ENCODE results near the gene KBTBD13. TPM values are rescaled to one million over a fixed set of nuclear protein-coding genes. Genes with fewer than 3 reads are reported as not detected.

Gene KBTBD13
- total RNA-seq, 4 donors from 2014 or later, result not detected

GRCh38 chr15:65066635-65067316 lies 9.8 kb upstream of the KBTBD13 start:
- Histone ChIP-seq H3K4me1 (peaks cover 16 to 100% (median 59%) of the 10 kb centered on the region in 3 donors), H3K36me3 (peaks cover 0 to 12% of the 10 kb centered on the region in 2 donors)
- 2 to 12% methylated on average over 7 to 8 of the region's 9 CpGs for WGBS, 2 donors (ENCODE audit: low coverage in 1 of 2)

DNA sequence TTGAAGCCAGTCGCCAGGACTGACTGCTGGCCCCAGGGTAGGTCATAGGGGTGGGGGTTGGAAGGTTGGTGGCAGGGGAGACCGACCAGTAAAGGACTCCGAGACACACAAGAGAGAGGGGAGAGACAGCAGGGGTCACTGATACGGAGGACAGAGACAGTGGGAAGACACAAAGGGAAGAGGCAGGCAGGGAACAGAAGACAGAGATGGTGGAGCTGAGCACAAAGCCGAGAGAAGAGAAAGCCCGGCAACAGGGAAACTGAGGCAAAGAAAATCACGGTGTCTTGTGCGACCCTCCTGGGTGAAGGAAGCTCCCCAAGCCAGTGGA lies 9.3 kb upstream of the KBTBD13 start:
- peak overlapping the region; percentile 70 to 90 for H3K4me3 ChIP-seq
- WGBS, 2 donors (ENCODE audit: low coverage in 1 of 2), result 2 to 16% methylated on average over 7 to 8 of the region's 8 CpGs
- TF ChIP-seq POLR2A (IDR thresholded peaks at IDR 0.05), result no peak
- no peak for TF ChIP-seq POLR2AphosphoS5 (IDR thresholded peaks at IDR 0.05)
- TF ChIP-seq EP300 (IDR thresholded peaks at IDR 0.05), result no peak
- H3K27ac ChIP-seq, result peak overlapping the region; percentile 89 to 99 (median 94)
- H3K27me3 ChIP-seq, result peaks cover 5% of the 10 kb centered on the region
- peaks cover 0 to 12% of the 10 kb centered on the region in 2 donors for H3K36me3 ChIP-seq
- no peak for ATAC-seq
- peaks cover 19 to 100% (median 60%) of the 10 kb centered on the region in 3 donors for H3K4me1 ChIP-seq
- H3K9me3 ChIP-seq, result no peaks in the 10 kb centered on the region

More at GRCh38 chr15:65066635-65067316, 9.8 kb upstream of the KBTBD13 start:
- Histone ChIP-seq H3K4me3 (peak overlapping the region; percentile 70 to 90), H3K27ac (peak overlapping the region; percentile 89 to 99 (median 94)), H3K27me3 (peaks cover 5% of the 10 kb centered on the region), H3K9me3 (no peaks in the 10 kb centered on the region)
- TF ChIP-seq EP300 (IDR thresholded peaks at IDR 0.05), result no peak
- TF ChIP-seq POLR2AphosphoS5 (IDR thresholded peaks at IDR 0.05), result peak; percentile 14
- TF ChIP-seq POLR2A (IDR thresholded peaks at IDR 0.05), result peak in 1 of 2 donors; percentile 19
- TF ChIP-seq, protein P1, sequence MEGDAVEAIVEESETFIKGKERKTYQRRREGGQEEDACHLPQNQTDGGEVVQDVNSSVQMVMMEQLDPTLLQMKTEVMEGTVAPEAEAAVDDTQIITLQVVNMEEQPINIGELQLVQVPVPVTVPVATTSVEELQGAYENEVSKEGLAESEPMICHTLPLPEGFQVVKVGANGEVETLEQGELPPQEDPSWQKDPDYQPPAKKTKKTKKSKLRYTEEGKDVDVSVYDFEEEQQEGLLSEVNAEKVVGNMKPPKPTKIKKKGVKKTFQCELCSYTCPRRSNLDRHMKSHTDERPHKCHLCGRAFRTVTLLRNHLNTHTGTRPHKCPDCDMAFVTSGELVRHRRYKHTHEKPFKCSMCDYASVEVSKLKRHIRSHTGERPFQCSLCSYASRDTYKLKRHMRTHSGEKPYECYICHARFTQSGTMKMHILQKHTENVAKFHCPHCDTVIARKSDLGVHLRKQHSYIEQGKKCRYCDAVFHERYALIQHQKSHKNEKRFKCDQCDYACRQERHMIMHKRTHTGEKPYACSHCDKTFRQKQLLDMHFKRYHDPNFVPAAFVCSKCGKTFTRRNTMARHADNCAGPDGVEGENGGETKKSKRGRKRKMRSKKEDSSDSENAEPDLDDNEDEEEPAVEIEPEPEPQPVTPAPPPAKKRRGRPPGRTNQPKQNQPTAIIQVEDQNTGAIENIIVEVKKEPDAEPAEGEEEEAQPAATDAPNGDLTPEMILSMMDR (IDR thresholded peaks at IDR 0.05), result no peak
- peak; percentile 12 for ATAC-seq

- Histone ChIP-seq H3K27ac (peak within 1 kb of the TSS; percentile 89 to 99 (median 94)), H3K4me1 (peaks cover 19 to 100% (median 56%) of the 10 kb centered on the region in 3 donors), H3K9me3 (no peaks in the 10 kb centered on the region), H3K4me3 (peak within 1 kb of the TSS; percentile 70 to 90), H3K27me3 (peaks cover 5% of the 10 kb centered on the region), H3K36me3 (peaks cover 0 to 12% of the 10 kb centered on the region in 2 donors)
- peak; percentile 53 for ATAC-seq
- peak; percentile 76 to 83 for TF ChIP-seq POLR2A (IDR thresholded peaks at IDR 0.05)
- no peak for TF ChIP-seq EP300 (IDR thresholded peaks at IDR 0.05)
- TF ChIP-seq, protein P1 (IDR thresholded peaks at IDR 0.05), result no peak
- WGBS, 2 donors (ENCODE audit: low coverage in 1 of 2), result 27% methylated on average over 1 of the region's 66 CpGs; no CpG with 5 or more reads in 1 of the 2 donors
These were observed 8.7 kb upstream of the KBTBD13 start, which contains the start of gene RASL12 for GRCh38 chr15:65067645-65068402. RASL12 (minus strand) TSS chr15:65067991; CDS start chr15:65067835, 156 bp downstream.

DNA sequence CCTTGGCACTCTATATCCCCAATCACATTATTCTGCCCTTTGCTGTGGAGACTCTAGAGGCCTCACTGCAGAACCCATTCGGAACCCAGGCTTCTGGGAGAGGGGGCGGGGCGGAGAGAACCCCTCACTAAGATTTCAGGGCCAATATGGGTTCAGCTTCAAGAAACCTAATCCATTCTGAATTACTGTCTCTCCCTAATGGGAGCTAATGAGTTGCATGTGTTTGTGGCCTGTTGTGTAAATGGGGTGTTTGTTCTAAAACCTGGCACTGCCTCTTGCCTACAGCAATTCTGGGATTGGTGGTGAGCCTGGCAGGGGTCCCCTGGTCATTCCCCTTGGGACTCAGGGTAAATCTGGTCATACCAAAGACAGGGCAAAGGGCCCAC lies 8.2 kb upstream of the KBTBD13 start:
- TF ChIP-seq POLR2A (IDR thresholded peaks at IDR 0.05) (no peak), POLR2AphosphoS5 (IDR thresholded peaks at IDR 0.05) (no peak), EP300 (IDR thresholded peaks at IDR 0.05) (no peak)
- TF ChIP-seq, protein P1 (IDR thresholded peaks at IDR 0.05), result no peak
- no peak for ATAC-seq
- peak overlapping the region; percentile 70 to 90 for H3K4me3 ChIP-seq
- H3K36me3 ChIP-seq, result peaks cover 0 to 9% of the 10 kb centered on the region in 2 donors
- 30% methylated on average over 2 of the region's 3 CpGs; no CpG with 5 or more reads in 1 of the 2 donors for WGBS, 2 donors (ENCODE audit: low coverage in 1 of 2)
- peaks cover 5% of the 10 kb centered on the region for H3K27me3 ChIP-seq
- H3K27ac ChIP-seq, result peak overlapping the region; percentile 89 to 99 (median 94)
- H3K9me3 ChIP-seq, result no peaks in the 10 kb centered on the region
- peaks cover 19 to 95% (median 51%) of the 10 kb centered on the region in 3 donors for H3K4me1 ChIP-seq

DNA sequence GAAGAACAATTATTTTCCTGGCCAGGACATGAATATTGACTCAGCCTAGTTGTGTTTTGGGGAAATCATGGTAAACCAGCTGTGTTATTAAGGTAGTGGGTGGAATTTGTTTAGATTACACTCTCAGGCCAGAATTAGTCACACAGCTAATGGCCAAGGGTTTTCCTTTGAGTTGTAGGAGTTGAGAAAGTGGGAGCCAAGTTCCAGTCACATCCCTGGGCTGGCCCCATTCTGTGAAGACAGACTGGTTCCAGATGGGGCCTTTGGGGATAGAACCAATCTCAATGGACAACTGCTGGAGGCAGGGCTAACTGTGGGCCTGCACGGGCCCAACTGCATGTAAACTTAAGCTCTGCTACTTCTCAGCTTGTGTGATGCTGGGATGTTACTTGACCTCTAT lies 7.4 kb upstream of the KBTBD13 start:
- peak overlapping the region; percentile 89 to 99 (median 94) for H3K27ac ChIP-seq
- no peak overlapping the region for H3K4me3 ChIP-seq
- WGBS, 2 donors (ENCODE audit: low coverage in 1 of 2), result 17% methylated on average over 1 of the region's 1 CpG; no CpG with 5 or more reads in 1 of the 2 donors
- H3K4me1 ChIP-seq, result peaks cover 19 to 87% (median 46%) of the 10 kb centered on the region in 3 donors
- H3K36me3 ChIP-seq, result peaks cover 0 to 5% of the 10 kb centered on the region in 2 donors
- H3K9me3 ChIP-seq, result no peaks in the 10 kb centered on the region
- TF ChIP-seq POLR2AphosphoS5 (IDR thresholded peaks at IDR 0.05) (peak; percentile 73), EP300 (IDR thresholded peaks at IDR 0.05) (no peak), POLR2A (IDR thresholded peaks at IDR 0.05) (no peak)
- TF ChIP-seq, protein P1 (IDR thresholded peaks at IDR 0.05), result no peak
- peaks cover 5% of the 10 kb centered on the region for H3K27me3 ChIP-seq
- ATAC-seq, result peak; percentile 79
